ENCODE measurements around the gene POU2AF3. TPM values are rescaled to one million over a fixed set of nuclear protein-coding genes. Genes with fewer than 3 reads are reported as not detected.

Gene POU2AF3
- total RNA-seq, 1 donor from 2014 or later, result 0.25 TPM

- no peak for DNase-seq (ENCODE audit: low read depth)
- no peak for TF ChIP-seq CTCF (IDR thresholded peaks at IDR 0.05; ENCODE audit: insufficient read depth, low read length, poor library complexity, severe bottlenecking)
Measured at GRCh38 chr11:111339758-111340388, 41.5 kb downstream of the POU2AF3 start.

GRCh38 chr11:111342329-111342728 is 44.0 kb downstream of the POU2AF3 start:
- H3K27me3 ChIP-seq (ENCODE audit: control insufficient read depth, insufficient read depth, low read length), result no peaks in the 10 kb centered on the region
- no peaks in the 10 kb centered on the region for H3K36me3 ChIP-seq (ENCODE audit: control insufficient read depth, insufficient read depth, low read length)
- no peak for TF ChIP-seq CTCF (IDR thresholded peaks at IDR 0.05; ENCODE audit: insufficient read depth, low read length, poor library complexity, severe bottlenecking)
- no peak overlapping the region for H3K4me3 ChIP-seq (ENCODE audit: low read depth, low read length)
- no peak for DNase-seq (ENCODE audit: low read depth)

More at GRCh38 chr11:111339758-111340388, 41.5 kb downstream of the POU2AF3 start:
- Histone ChIP-seq H3K36me3 (ENCODE audit: control insufficient read depth, insufficient read depth, low read length) (no peaks in the 10 kb centered on the region), H3K4me3 (ENCODE audit: low read depth, low read length) (no peak overlapping the region), H3K27me3 (ENCODE audit: control insufficient read depth, insufficient read depth, low read length) (no peaks in the 10 kb centered on the region)

- H3K27me3 ChIP-seq (ENCODE audit: control insufficient read depth, insufficient read depth, low read length), result no peaks in the 10 kb centered on the region
- TF ChIP-seq CTCF (IDR thresholded peaks at IDR 0.05; ENCODE audit: insufficient read depth, low read length, poor library complexity, severe bottlenecking), result no peak
- H3K4me3 ChIP-seq (ENCODE audit: low read depth, low read length), result no peak overlapping the region
- DNase-seq (ENCODE audit: low read depth), result no peak
- no peaks in the 10 kb centered on the region for H3K36me3 ChIP-seq (ENCODE audit: control insufficient read depth, insufficient read depth, low read length)
Measured at GRCh38 chr11:111344032-111344431, 45.7 kb downstream of the POU2AF3 start.

GRCh38 chr11:111347002-111347722 is 48.8 kb downstream of the POU2AF3 start:
- Histone ChIP-seq H3K36me3 (ENCODE audit: control insufficient read depth, insufficient read depth, low read length) (no peaks in the 10 kb centered on the region), H3K4me3 (ENCODE audit: low read depth, low read length) (no peak overlapping the region), H3K27me3 (ENCODE audit: control insufficient read depth, insufficient read depth, low read length) (peaks cover 2% of the 10 kb centered on the region)
- DNase-seq (ENCODE audit: low read depth), result no peak
- no peak for TF ChIP-seq CTCF (IDR thresholded peaks at IDR 0.05; ENCODE audit: insufficient read depth, low read length, poor library complexity, severe bottlenecking)

- TF ChIP-seq CTCF (IDR thresholded peaks at IDR 0.05; ENCODE audit: insufficient read depth, low read length, poor library complexity, severe bottlenecking), result no peak
- no peak overlapping the region for H3K4me3 ChIP-seq (ENCODE audit: low read depth, low read length)
- H3K36me3 ChIP-seq (ENCODE audit: control insufficient read depth, insufficient read depth, low read length), result no peaks in the 10 kb centered on the region
- no peak for DNase-seq (ENCODE audit: low read depth)
- peaks cover 2% of the 10 kb centered on the region for H3K27me3 ChIP-seq (ENCODE audit: control insufficient read depth, insufficient read depth, low read length)
Measured at GRCh38 chr11:111347723-111348115, 49.4 kb downstream of the POU2AF3 start.

Measured in kidney epithelial cell (primary cell).